GM23338 (cell line): ENCODE results near the gene PDHA2.

Source experiments
- CTCF ChIP-seq, 2 experiments: fragments of 200-600 bp in 1 of 2; sonication (generic) in 1 of 2; conservative IDR thresholded peaks; 2 replicates each; pipeline versions ENCODE4 v1.5.1 to v1.6.1; 2016 to 2017; ENCODE audit warnings: antibody characterized with exemption in 2 of 2, low read depth in 2 of 2, mild to moderate bottlenecking in 2 of 2, moderate library complexity in 1 of 2
- EZH2 ChIP-seq: fragments of 200-600 bp; sonication (generic); IDR thresholded peaks from one replicate; pipeline ENCODE4 v1.8.0; 2017; ENCODE audit warnings: antibody characterized with exemption, mild to moderate bottlenecking, low read depth; ENCODE audit not compliant: unreplicated experiment
- EZH2phosphoT487 ChIP-seq: fragments of 200-600 bp; sonication (generic); IDR thresholded peaks from one replicate; pipeline ENCODE4 v1.8.1; 2018; ENCODE audit warnings: antibody characterized with exemption; ENCODE audit not compliant: unreplicated experiment
- JUNB ChIP-seq: IDR thresholded peaks from one replicate; pipeline ENCODE4 v1.6.1; 2016; ENCODE audit warnings: antibody characterized with exemption; ENCODE audit not compliant: unreplicated experiment
- NANOG ChIP-seq: IDR thresholded peaks from 2 replicates; pipeline ENCODE4 v1.6.1; 2016; ENCODE audit warnings: antibody characterized with exemption, borderline replicate concordance
- POLR2AphosphoS5 ChIP-seq: IDR thresholded peaks from 2 replicates; pipeline ENCODE4 v1.6.1; 2016; ENCODE audit warnings: antibody characterized with exemption, low read depth
- REST ChIP-seq: IDR thresholded peaks from one replicate; pipeline ENCODE4 v1.6.1; 2018; ENCODE audit warnings: antibody characterized with exemption; ENCODE audit not compliant: unreplicated experiment
- ZNF331 ChIP-seq: fragments of 250-450 bp; sonication (Bioruptor Pico); IDR thresholded peaks from 2 replicates; pipeline ENCODE4 v1.5.0; 2020; ENCODE audit warnings: low read depth, mild to moderate bottlenecking, moderate library complexity
- ZNF462 ChIP-seq: fragments of 250-450 bp; sonication (Bioruptor Pico); IDR thresholded peaks from 2 replicates; pipeline ENCODE4 v1.5.0; 2020; ENCODE audit warnings: mild to moderate bottlenecking, moderate library complexity

- TF ChIP-seq CTCF (conservative IDR thresholded peaks at IDR 0.05; ENCODE audit: low read depth in 2 of 2) (no peak), EZH2phosphoT487 (no peak), EZH2 (no peak), POLR2AphosphoS5 (no peak), ZNF462 (CRISPR knock-in tag) (no peak), JUNB (no peak), ZNF331 (CRISPR knock-in tag) (no peak), REST (no peak), NANOG (no peak)
Measured at GRCh38 chr4:95798003-95798402, 41.9 kb upstream of the PDHA2 start.
